ENCODE measurements around the gene GOLGA6L10. TPM values are rescaled to one million over a fixed set of nuclear protein-coding genes. Genes with fewer than 3 reads are reported as not detected.

The GOLGA6L10 gene
- total and polyA plus RNA-seq, 4 donors = 0.15 to 0.67 (median 0.37) TPM

DNA sequence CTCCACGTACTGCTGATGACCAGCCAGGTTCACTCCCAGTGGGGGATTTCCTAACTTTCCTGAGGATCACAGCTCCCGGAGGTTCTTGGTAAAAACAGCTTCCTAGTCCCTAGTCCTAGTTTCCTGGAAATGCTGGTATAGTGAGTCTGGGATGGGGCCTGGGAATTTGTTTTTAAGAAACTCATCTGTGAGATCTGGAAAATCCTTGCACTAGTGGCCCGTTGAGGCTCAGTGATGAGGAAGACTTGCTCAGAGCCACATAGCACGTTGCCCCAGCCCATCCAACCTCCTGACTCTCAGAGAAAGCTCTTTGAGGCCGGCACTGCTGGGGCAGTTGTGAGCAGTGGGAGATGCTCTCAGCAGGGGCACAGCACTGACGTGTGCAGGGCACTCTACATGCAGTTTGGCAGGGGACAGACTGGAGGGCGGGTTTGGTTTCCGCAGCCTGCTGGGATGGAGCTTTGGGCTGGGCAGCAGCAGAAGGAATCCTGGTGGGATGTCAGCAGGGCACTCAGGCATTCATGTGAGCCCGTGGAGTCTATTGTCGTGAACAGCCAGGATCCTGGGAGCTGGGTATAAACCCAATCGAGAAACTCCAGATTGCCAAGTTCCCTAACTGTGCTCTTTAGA, 55.1 kb downstream of the GOLGA6L10 start:
- TF ChIP-seq RXRA (IDR thresholded peaks at IDR 0.05) (no peak), MAX (IDR thresholded peaks at IDR 0.05) (no peak), FOXA1 (IDR thresholded peaks at IDR 0.05) (no peak), NR2F2 (IDR thresholded peaks at IDR 0.05) (no peak), EGR1 (IDR thresholded peaks at IDR 0.05; ENCODE audit: low read depth in 2 of 2) (no peak), HNF4G (IDR thresholded peaks at IDR 0.05) (no peak), ATF3 (IDR thresholded peaks at IDR 0.05) (no peak), JUND (IDR thresholded peaks at IDR 0.05) (no peak), CTCF (IDR thresholded peaks at IDR 0.05; ENCODE audit: low read depth, low read length, missing input control) (no peak), YY1 (IDR thresholded peaks at IDR 0.05) (no peak), TAF1 (conservative IDR thresholded peaks at IDR 0.05) (no peak), GABPA (IDR thresholded peaks at IDR 0.05 in 1 of 2, conservative IDR thresholded peaks at IDR 0.05 in 1 of 2) (no peak), FOXA2 (IDR thresholded peaks at IDR 0.05) (no peak), RAD21 (IDR thresholded peaks at IDR 0.05) (no peak), SP1 (IDR thresholded peaks at IDR 0.05) (no peak), HNF4A (conservative IDR thresholded peaks at IDR 0.05) (no peak)
- TF ChIP-seq, protein P1, sequence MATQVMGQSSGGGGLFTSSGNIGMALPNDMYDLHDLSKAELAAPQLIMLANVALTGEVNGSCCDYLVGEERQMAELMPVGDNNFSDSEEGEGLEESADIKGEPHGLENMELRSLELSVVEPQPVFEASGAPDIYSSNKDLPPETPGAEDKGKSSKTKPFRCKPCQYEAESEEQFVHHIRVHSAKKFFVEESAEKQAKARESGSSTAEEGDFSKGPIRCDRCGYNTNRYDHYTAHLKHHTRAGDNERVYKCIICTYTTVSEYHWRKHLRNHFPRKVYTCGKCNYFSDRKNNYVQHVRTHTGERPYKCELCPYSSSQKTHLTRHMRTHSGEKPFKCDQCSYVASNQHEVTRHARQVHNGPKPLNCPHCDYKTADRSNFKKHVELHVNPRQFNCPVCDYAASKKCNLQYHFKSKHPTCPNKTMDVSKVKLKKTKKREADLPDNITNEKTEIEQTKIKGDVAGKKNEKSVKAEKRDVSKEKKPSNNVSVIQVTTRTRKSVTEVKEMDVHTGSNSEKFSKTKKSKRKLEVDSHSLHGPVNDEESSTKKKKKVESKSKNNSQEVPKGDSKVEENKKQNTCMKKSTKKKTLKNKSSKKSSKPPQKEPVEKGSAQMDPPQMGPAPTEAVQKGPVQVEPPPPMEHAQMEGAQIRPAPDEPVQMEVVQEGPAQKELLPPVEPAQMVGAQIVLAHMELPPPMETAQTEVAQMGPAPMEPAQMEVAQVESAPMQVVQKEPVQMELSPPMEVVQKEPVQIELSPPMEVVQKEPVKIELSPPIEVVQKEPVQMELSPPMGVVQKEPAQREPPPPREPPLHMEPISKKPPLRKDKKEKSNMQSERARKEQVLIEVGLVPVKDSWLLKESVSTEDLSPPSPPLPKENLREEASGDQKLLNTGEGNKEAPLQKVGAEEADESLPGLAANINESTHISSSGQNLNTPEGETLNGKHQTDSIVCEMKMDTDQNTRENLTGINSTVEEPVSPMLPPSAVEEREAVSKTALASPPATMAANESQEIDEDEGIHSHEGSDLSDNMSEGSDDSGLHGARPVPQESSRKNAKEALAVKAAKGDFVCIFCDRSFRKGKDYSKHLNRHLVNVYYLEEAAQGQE (IDR thresholded peaks at IDR 0.05) = no peak
- Histone ChIP-seq H3K27ac (ENCODE audit: low read depth in 1 of 2, low read length in 2 of 2) (no peak overlapping the region), H3K4me1 (ENCODE audit: control insufficient read depth in 4 of 4, insufficient read depth in 4 of 4, low read length in 3 of 4) (no peaks in the 10 kb centered on the region), H3K4me3 (ENCODE audit: low read depth in 1 of 3, low read length in 3 of 3) (no peak overlapping the region), H3K36me3 (ENCODE audit: control insufficient read depth in 4 of 4, insufficient read depth in 3 of 4, low read depth in 1 of 4, low read length in 3 of 4) (no peaks in the 10 kb centered on the region), H3K9me3 (ENCODE audit: control insufficient read depth in 4 of 4, low read length in 3 of 4) (no peaks in the 10 kb centered on the region), H3K27me3 (ENCODE audit: control insufficient read depth in 4 of 4, insufficient read depth in 4 of 4, low read length in 3 of 4) (no peaks in the 10 kb centered on the region), H3K9ac (ENCODE audit: low read depth in 1 of 2, low read length in 2 of 2) (no peak overlapping the region)
- no peak for DNase-seq (ENCODE audit: low spot score)
- WGBS = 64% methylated on average over 11 of the region's 11 CpGs

DNA sequence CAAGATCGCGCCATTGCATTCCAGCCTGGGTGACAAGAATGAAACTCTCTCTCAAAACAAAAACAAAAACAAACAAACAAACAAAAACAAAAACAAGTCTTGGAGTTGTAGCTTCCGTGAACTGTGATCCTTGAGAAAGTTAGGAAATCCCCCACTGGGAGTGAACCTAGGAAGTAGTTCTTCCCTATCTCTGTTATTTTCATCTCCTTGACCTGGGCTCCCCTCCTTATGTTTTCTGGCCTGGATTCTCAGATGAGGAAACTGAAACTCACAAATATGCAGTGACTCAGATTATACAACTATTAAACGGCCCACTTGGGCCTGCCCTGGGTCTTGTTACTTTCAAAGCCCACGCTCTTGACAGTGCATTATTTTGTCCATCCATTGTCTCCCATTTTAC, 57.0 kb downstream of the GOLGA6L10 start:
- Histone ChIP-seq H3K36me3 (ENCODE audit: control insufficient read depth in 4 of 4, insufficient read depth in 3 of 4, low read depth in 1 of 4, low read length in 3 of 4) (no peaks in the 10 kb centered on the region), H3K4me3 (ENCODE audit: low read depth in 1 of 3, low read length in 3 of 3) (no peak overlapping the region), H3K27me3 (ENCODE audit: control insufficient read depth in 4 of 4, insufficient read depth in 4 of 4, low read length in 3 of 4) (no peaks in the 10 kb centered on the region), H3K9ac (ENCODE audit: low read depth in 1 of 2, low read length in 2 of 2) (no peak overlapping the region), H3K9me3 (ENCODE audit: control insufficient read depth in 4 of 4, low read length in 3 of 4) (no peaks in the 10 kb centered on the region), H3K4me1 (ENCODE audit: control insufficient read depth in 4 of 4, insufficient read depth in 4 of 4, low read length in 3 of 4) (no peaks in the 10 kb centered on the region), H3K27ac (ENCODE audit: low read depth in 1 of 2, low read length in 2 of 2) (no peak overlapping the region)
- WGBS = 92% methylated on average over 5 of the region's 5 CpGs
- DNase-seq (ENCODE audit: low spot score) = no peak
- TF ChIP-seq FOXA2 (IDR thresholded peaks at IDR 0.05) = no peak
- TF ChIP-seq JUND (IDR thresholded peaks at IDR 0.05) = no peak
- TF ChIP-seq YY1 (IDR thresholded peaks at IDR 0.05) = no peak
- no peak for TF ChIP-seq GABPA (IDR thresholded peaks at IDR 0.05 in 1 of 2, conservative IDR thresholded peaks at IDR 0.05 in 1 of 2)
- no peak for TF ChIP-seq EGR1 (IDR thresholded peaks at IDR 0.05; ENCODE audit: low read depth in 2 of 2)
- no peak for TF ChIP-seq NR2F2 (IDR thresholded peaks at IDR 0.05)
- TF ChIP-seq RXRA (IDR thresholded peaks at IDR 0.05) = no peak
- TF ChIP-seq RAD21 (IDR thresholded peaks at IDR 0.05) = no peak
- no peak for TF ChIP-seq FOXA1 (IDR thresholded peaks at IDR 0.05)
- TF ChIP-seq HNF4A (conservative IDR thresholded peaks at IDR 0.05) = no peak
- TF ChIP-seq, protein P1 (IDR thresholded peaks at IDR 0.05) = no peak
- no peak for TF ChIP-seq ZBTB33 (IDR thresholded peaks at IDR 0.05)
